ENCODE data around the gene COG5. TPM values are rescaled to one million over a fixed set of nuclear protein-coding genes. Genes with fewer than 3 reads are reported as not detected.

Gene COG5
- total and polyA plus RNA-seq, 2 of the 8 experiments (the other 6 are each of a cell fraction or from before 2014, with no cell fraction given): 10.5 to 28.1 TPM

DNA sequence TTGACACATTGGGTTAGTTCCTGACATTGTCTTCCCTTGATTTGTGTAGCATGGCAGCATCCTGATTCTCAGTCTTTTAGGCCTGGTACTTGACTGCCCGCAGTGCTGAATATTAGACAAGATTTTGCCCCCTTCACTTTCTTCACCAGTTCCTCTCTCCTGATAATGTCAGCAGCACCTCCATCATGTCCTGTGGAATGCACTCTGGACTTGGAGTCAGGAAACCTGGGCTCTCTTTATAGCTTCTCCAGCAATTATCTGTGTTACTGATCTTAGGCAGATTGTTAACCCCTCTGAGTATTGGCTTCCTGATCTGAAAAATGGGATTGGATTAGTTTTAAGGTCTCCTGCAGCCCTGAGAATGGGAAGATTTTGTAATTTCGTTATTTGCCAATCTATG, 375.9 kb downstream of the COG5 start:
- H3K79me1 ChIP-seq (ENCODE audit: low read depth, low read length): no peaks in the 10 kb centered on the region
- no peak overlapping the region for H3K56ac ChIP-seq (replicated peaks; ENCODE audit: insufficient read length, low read depth, low read length)
- no peaks in the 10 kb centered on the region for H3K27me3 ChIP-seq (replicated peaks in 1 of 4; ENCODE audit: control insufficient read depth in 3 of 4, extremely low read depth in 1 of 4, insufficient read depth in 3 of 4, low read length in 3 of 4)
- no peak overlapping the region for H3K14ac ChIP-seq (ENCODE audit: insufficient read length)
- H4K91ac ChIP-seq (replicated peaks; ENCODE audit: insufficient read length, low read length): no peak overlapping the region
- H3K4me1 ChIP-seq (replicated peaks in 1 of 4; ENCODE audit: control insufficient read depth in 3 of 4, insufficient read depth in 4 of 4, low read length in 3 of 4): no peaks in the 10 kb centered on the region
- H2AK5ac ChIP-seq (ENCODE audit: low read depth, low read length): no peak overlapping the region
- CTCF ChIA-PET (ENCODE audit: partially characterized antibody): interaction anchor here (0.7 kb wide), 1 partner anchor 25 kb away, joined by 3 read pairs; no protein-coding TSS in a partner anchor
- TF ChIP-seq MAFK (IDR thresholded peaks at IDR 0.05; ENCODE audit: low read depth, low read length): no peak
- TF ChIP-seq POLR2AphosphoS5 (IDR thresholded peaks at IDR 0.05; ENCODE audit: low read depth, low read length): no peak
- no peak for TF ChIP-seq SUZ12 (IDR thresholded peaks at IDR 0.05; ENCODE audit: low read length)
- TF ChIP-seq KDM1A (IDR thresholded peaks at IDR 0.05; ENCODE audit: borderline replicate concordance, low read length): no peak
- TF ChIP-seq, protein P1, sequence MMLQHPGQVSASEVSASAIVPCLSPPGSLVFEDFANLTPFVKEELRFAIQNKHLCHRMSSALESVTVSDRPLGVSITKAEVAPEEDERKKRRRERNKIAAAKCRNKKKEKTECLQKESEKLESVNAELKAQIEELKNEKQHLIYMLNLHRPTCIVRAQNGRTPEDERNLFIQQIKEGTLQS (IDR thresholded peaks at IDR 0.05; ENCODE audit: insufficient read depth, low read depth, low read length): no peak
- TF ChIP-seq, protein P2, sequence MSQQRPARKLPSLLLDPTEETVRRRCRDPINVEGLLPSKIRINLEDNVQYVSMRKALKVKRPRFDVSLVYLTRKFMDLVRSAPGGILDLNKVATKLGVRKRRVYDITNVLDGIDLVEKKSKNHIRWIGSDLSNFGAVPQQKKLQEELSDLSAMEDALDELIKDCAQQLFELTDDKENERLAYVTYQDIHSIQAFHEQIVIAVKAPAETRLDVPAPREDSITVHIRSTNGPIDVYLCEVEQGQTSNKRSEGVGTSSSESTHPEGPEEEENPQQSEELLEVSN (IDR thresholded peaks at IDR 0.05): no peak
- no peak overlapping the region for H3K27ac ChIP-seq (ENCODE audit: low read depth, low read length)
- H3K36me3 ChIP-seq (ENCODE audit: control insufficient read depth in 2 of 4, insufficient read depth in 4 of 4, low read length in 3 of 4): peaks cover 2 to 58% (median 29%) of the 10 kb centered on the region in 4 experiments; a peak in 5 of 8 replicates
- no peak overlapping the region for H3K4me2 ChIP-seq (ENCODE audit: insufficient read depth in 1 of 2, low read depth in 2 of 2, low read length in 2 of 2)
- POLR2A ChIA-PET (ENCODE audit: partially characterized antibody): interaction anchor here (1.0 to 1.6 kb wide), 2 partner anchors 8 to 18 kb away, joined by 3 to 5 read pairs; partner anchors contain the start of gene HBP1
- H3K18ac ChIP-seq (ENCODE audit: extremely low read depth, low read length): no peak overlapping the region
- no peaks in the 10 kb centered on the region for H3K23me2 ChIP-seq (ENCODE audit: low read depth, low read length)
- no peaks in the 10 kb centered on the region for H3K9me3 ChIP-seq (ENCODE audit: insufficient read depth in 2 of 2, low read depth in 1 of 2, low read length in 1 of 2)
- no peak overlapping the region for H2BK20ac ChIP-seq (ENCODE audit: low read length)
- no peak overlapping the region for H2AFZ ChIP-seq (ENCODE audit: low read length)
- H2BK15ac ChIP-seq (ENCODE audit: low read length): no peak overlapping the region
- no peak overlapping the region for H4K8ac ChIP-seq (ENCODE audit: extremely low read depth, insufficient read depth, low read length)
- H2BK120ac ChIP-seq (replicated peaks; ENCODE audit: low read depth, low read length): no peak overlapping the region
- H2BK12ac ChIP-seq (ENCODE audit: low read depth, low read length): no peak overlapping the region
- H3K9ac ChIP-seq (replicated peaks in 1 of 4; ENCODE audit: extremely low read depth in 1 of 4, low read depth in 3 of 4, low read length in 3 of 4): no peak overlapping the region
- no peak overlapping the region for H3K4me3 ChIP-seq (ENCODE audit: extremely low read depth in 1 of 4, insufficient read depth in 2 of 4, low read depth in 3 of 4, low read length in 4 of 4)
- H3K79me2 ChIP-seq (ENCODE audit: control insufficient read depth in 1 of 2, insufficient read depth in 2 of 2, low read length in 2 of 2): no peaks in the 10 kb centered on the region
- H4K20me1 ChIP-seq (replicated peaks in 1 of 2; ENCODE audit: control insufficient read depth in 1 of 2, insufficient read depth in 2 of 2, low read length in 2 of 2): peaks cover 1 to 3% of the 10 kb centered on the region in 2 experiments
- FAIRE-seq (no peak), DNase-seq (ENCODE audit: low read depth in 1 of 2, low spot score in 2 of 2) (no peak)
- H2BK5ac ChIP-seq (ENCODE audit: low read depth, low read length): no peak overlapping the region
- H3K23ac ChIP-seq (ENCODE audit: insufficient read length): no peak overlapping the region
- no peak overlapping the region for H3K4ac ChIP-seq (replicated peaks; ENCODE audit: insufficient read length, low read depth, low read length)
- no peak overlapping the region for H4K5ac ChIP-seq (ENCODE audit: insufficient read length, low read depth, low read length)
- WGBS, 2 experiments (ENCODE audit: extremely low coverage in 1 of 2, insufficient coverage in 1 of 2, insufficient read length in 1 of 2, insufficient replicate concordance in 2 of 2, low coverage in 1 of 2, low lambda C conversion rate in 2 of 2, missing lambda C conversion rate in 1 of 2): 86% methylated on average over 2 of the region's 2 CpGs; no CpG with 5 or more reads in 1 of the 2 experiments
